ENCODE results near the gene SLC9A9.

GRCh38 chr3:143496191-143496590, 352.1 kb downstream of the SLC9A9 start:
- TF ChIP-seq TAF1 (IDR thresholded peaks at IDR 0.05; ENCODE audit: borderline replicate concordance, low read depth, low read length), result no peak
- no peak for TF ChIP-seq POLR2AphosphoS5 (IDR thresholded peaks at IDR 0.05; ENCODE audit: low read depth, low read length)
- no peak for TF ChIP-seq RAD21 (IDR thresholded peaks at IDR 0.05; ENCODE audit: low read length)
- TF ChIP-seq, protein P1, sequence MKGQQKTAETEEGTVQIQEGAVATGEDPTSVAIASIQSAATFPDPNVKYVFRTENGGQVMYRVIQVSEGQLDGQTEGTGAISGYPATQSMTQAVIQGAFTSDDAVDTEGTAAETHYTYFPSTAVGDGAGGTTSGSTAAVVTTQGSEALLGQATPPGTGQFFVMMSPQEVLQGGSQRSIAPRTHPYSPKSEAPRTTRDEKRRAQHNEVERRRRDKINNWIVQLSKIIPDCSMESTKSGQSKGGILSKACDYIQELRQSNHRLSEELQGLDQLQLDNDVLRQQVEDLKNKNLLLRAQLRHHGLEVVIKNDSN (IDR thresholded peaks at IDR 0.05; ENCODE audit: borderline replicate concordance, low read depth), result no peak
- no peak for TF ChIP-seq MAX (IDR thresholded peaks at IDR 0.05; ENCODE audit: low read depth)

Measured in SK-N-SH (cell line).